Stimulated activated CD8-positive, alpha-beta memory T cell treated with anti-CD3 and anti-CD28 coated beads, Interleukin-4, amount 100 ng/mL, for 24 hours (primary cell): ENCODE measurements around the gene CCNY.

Experiments
- DNase-seq: peaks from one replicate; pipeline ENCODE4 v3.0.0-alpha.2; 2020; ENCODE audit warnings: low read depth

Gene CCNY

GRCh38 chr10:35331894-35332640 lies 4.2 kb upstream of the CCNY start:
- DNase-seq, result no peak

- no peak for DNase-seq
Measured at GRCh38 chr10:35334297-35334696, 2.0 kb upstream of the CCNY start.

- peak; percentile 4 for DNase-seq
Measured at GRCh38 chr10:35335133-35336083, 901 bp upstream of the CCNY start.

GRCh38 chr10:35336921-35337823 lies 863 bp downstream of the CCNY start:
- peak; percentile 14 for DNase-seq

- no peak for DNase-seq
Measured at GRCh38 chr10:35339942-35340341, 3.6 kb downstream of the CCNY start.

GRCh38 chr10:35340975-35341374 lies 4.7 kb downstream of the CCNY start:
- no peak for DNase-seq

- no peak for DNase-seq
Measured at GRCh38 chr10:35341521-35341920, 5.2 kb downstream of the CCNY start.

- no peak for DNase-seq
Measured at GRCh38 chr10:35342183-35342753, 6.0 kb downstream of the CCNY start.

- no peak for DNase-seq
Measured at GRCh38 chr10:35343739-35344138, 7.4 kb downstream of the CCNY start.

- no peak for DNase-seq
Measured at GRCh38 chr10:35345383-35345742, 9.1 kb downstream of the CCNY start.

- DNase-seq, result no peak
Measured at GRCh38 chr10:35346248-35346647, 9.9 kb downstream of the CCNY start.

- DNase-seq, result no peak
Measured at GRCh38 chr10:35347121-35347562, 10.8 kb downstream of the CCNY start.

- DNase-seq, result no peak
Measured at GRCh38 chr10:35347899-35348608, 11.7 kb downstream of the CCNY start.

- no peak for DNase-seq
Measured at GRCh38 chr10:35348609-35349388, 12.5 kb downstream of the CCNY start.

GRCh38 chr10:35349389-35349915 lies 13.1 kb downstream of the CCNY start:
- DNase-seq, result no peak

- DNase-seq, result no peak
Measured at GRCh38 chr10:35351021-35351420, 14.7 kb downstream of the CCNY start.

GRCh38 chr10:35352097-35352496 lies 15.8 kb downstream of the CCNY start:
- DNase-seq, result no peak

GRCh38 chr10:35352512-35352911 lies 16.2 kb downstream of the CCNY start:
- DNase-seq, result no peak

- DNase-seq, result no peak
Measured at GRCh38 chr10:35353395-35353794, 17.1 kb downstream of the CCNY start.

GRCh38 chr10:35353805-35354204 lies 17.5 kb downstream of the CCNY start:
- no peak for DNase-seq
